Mesendoderm (in vitro differentiated cells): ENCODE results near the gene OR6X1.
A peak's percentile ranks its signal among the peaks of the same experiment; 100 is the strongest.
"Not testable (repeated sequence)": the region's sequence is repeated elsewhere in the genome, so short reads cannot be mapped to it uniquely, and the experiment has no call there.

ENCODE experiments used
- DNase-seq: peaks from one replicate; pipeline ENCODE4 v3.0.0; 2013
- H2AK5ac ChIP-seq: 2 replicates; pipeline ENCODE4 v1.6.1; 2013; ENCODE audit warnings: low read length, inconsistent platforms
- H2BK120ac ChIP-seq: 2 replicates; pipeline ENCODE4 v1.6.1; 2013; ENCODE audit warnings: low read depth, mild to moderate bottlenecking, low read length, moderate library complexity, mixed read lengths
- H2BK15ac ChIP-seq: replicated peaks from 2 replicates; pipeline ENCODE4 v1.6.1; 2013; ENCODE audit warnings: low read depth, mild to moderate bottlenecking, moderate library complexity
- H2BK5ac ChIP-seq: 2 replicates; pipeline ENCODE4 v1.6.1; 2013; ENCODE audit warnings: low read length, inconsistent platforms
- H3K18ac ChIP-seq: 2 replicates; pipeline ENCODE4 v1.6.1; 2013; ENCODE audit warnings: mild to moderate bottlenecking, low read length, mixed read lengths
- H3K23ac ChIP-seq: one replicate; pipeline ENCODE4 v1.6.1; 2013; ENCODE audit warnings: low read length
- H3K27ac ChIP-seq: 2 replicates; pipeline ENCODE4 v1.5.1; 2013; ENCODE audit warnings: low read depth, mild to moderate bottlenecking, inconsistent platforms, low read length, moderate library complexity
- H3K27me3 ChIP-seq: 2 replicates; pipeline ENCODE4 v1.6.1; 2013; ENCODE audit warnings: low read length, control low read depth, mild to moderate bottlenecking, inconsistent platforms; ENCODE audit not compliant: insufficient read depth, poor library complexity
- H3K36me3 ChIP-seq: 2 replicates; pipeline ENCODE4 v1.6.1; 2013; ENCODE audit warnings: low read length, inconsistent platforms; ENCODE audit not compliant: control insufficient read depth, insufficient read depth
- H3K4ac ChIP-seq: one replicate; pipeline ENCODE4 v1.6.1; 2013; ENCODE audit warnings: low read depth, mild to moderate bottlenecking, low read length, moderate library complexity
- H3K4me1 ChIP-seq: 2 replicates; pipeline ENCODE4 v1.6.1; 2013; ENCODE audit warnings: low read depth, low read length, inconsistent platforms; ENCODE audit not compliant: control insufficient read depth
- H3K4me2 ChIP-seq: 2 replicates; pipeline ENCODE4 v1.6.1; 2013; ENCODE audit warnings: low read length
- H3K4me3 ChIP-seq: 2 replicates; pipeline ENCODE4 v1.5.1; 2013; ENCODE audit warnings: mild to moderate bottlenecking, low read length
- H3K56ac ChIP-seq: one replicate; pipeline ENCODE4 v1.6.1; 2013; ENCODE audit warnings: low read length
- H3K79me1 ChIP-seq: 2 replicates; pipeline ENCODE4 v1.6.1; 2013; ENCODE audit warnings: low read length, inconsistent platforms
- H3K79me2 ChIP-seq: 2 replicates; pipeline ENCODE4 v1.6.1; 2013; ENCODE audit warnings: mild to moderate bottlenecking, low read length; ENCODE audit not compliant: control insufficient read depth, insufficient read depth
- H3K9ac ChIP-seq: 2 replicates; pipeline ENCODE4 v1.6.1; 2013; ENCODE audit warnings: low read length, inconsistent platforms
- H4K5ac ChIP-seq: one replicate; pipeline ENCODE4 v1.6.1; 2013; ENCODE audit warnings: low read length
- H4K8ac ChIP-seq: one replicate; pipeline ENCODE4 v1.6.1; 2013; ENCODE audit warnings: low read depth, mild to moderate bottlenecking, control low read depth, low read length, moderate library complexity
- WGBS: extraction: QIAGEN DNeasy Blood & Tissue Kit; methylation state at CpG from one replicate; pipeline ENCODE4 v1.1.7; 2013; ENCODE audit warnings: low lambda C conversion rate, missing lambda C conversion rate; ENCODE audit not compliant: insufficient coverage; ENCODE audit errors: extremely low coverage; 5-methylcytosine and 5-hydroxymethylcytosine counted together

The OR6X1 gene

DNA sequence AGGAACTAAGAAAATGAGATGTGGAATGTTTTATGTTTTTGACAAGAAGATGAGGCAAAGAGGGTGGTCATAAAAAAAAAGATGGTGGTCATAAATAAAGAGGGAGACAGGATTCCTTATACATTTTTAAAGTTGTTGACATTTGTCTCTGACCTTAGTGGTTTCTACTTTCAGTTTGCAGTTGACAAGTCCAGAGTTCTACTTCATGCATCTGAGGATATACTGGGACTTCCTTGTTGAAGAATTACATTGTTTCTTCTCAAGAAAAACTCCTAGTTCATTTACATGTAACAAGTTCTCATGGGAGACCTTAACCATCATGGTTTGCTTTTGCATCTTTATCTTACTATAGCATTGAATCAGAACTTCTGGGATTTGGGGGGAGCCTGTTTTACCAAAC lies 1.2 kb downstream of the OR6X1 start:
- no peak overlapping the region for H3K18ac ChIP-seq
- H3K4me1 ChIP-seq, result no peaks in the 10 kb centered on the region
- no peak overlapping the region for H4K5ac ChIP-seq
- H2AK5ac ChIP-seq, result no peak overlapping the region
- no peaks in the 10 kb centered on the region for H3K36me3 ChIP-seq
- no peak for DNase-seq
- H3K56ac ChIP-seq, result no peak overlapping the region
- no peaks in the 10 kb centered on the region for H3K27me3 ChIP-seq
- no peak overlapping the region for H2BK5ac ChIP-seq
- no peak overlapping the region for H4K8ac ChIP-seq
- no peak overlapping the region for H3K9ac ChIP-seq
- no peaks in the 10 kb centered on the region for H3K79me1 ChIP-seq
- H3K27ac ChIP-seq, result no peak overlapping the region
- no peak overlapping the region for H3K4me2 ChIP-seq
- H3K23ac ChIP-seq, result no peak overlapping the region
- H2BK120ac ChIP-seq, result no peak overlapping the region
- H3K4ac ChIP-seq, result no peak overlapping the region
- H3K4me3 ChIP-seq, result no peak overlapping the region
- no peak overlapping the region for H2BK15ac ChIP-seq
- no peaks in the 10 kb centered on the region for H3K79me2 ChIP-seq

DNA sequence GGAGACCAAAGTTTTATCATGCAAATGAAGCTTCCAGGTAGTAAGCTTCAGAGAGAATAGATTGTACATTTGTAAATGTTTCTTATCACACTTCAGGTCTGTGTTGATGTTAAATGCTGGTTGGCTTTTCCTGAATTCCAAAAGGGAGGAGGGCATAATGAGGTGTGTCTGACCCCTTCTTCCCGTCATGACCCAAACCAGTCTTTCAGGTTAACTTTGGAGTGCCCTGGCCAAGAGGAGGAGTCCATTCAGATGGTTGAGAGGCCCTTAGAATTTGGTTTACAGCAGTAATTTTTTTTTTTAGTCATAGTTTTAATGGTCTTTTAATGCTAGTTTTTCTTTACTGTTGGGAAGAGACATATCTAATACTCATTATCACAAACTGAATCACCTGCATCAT lies 2.5 kb downstream of the OR6X1 start:
- no peak overlapping the region for H3K9ac ChIP-seq
- no peak overlapping the region for H3K4me2 ChIP-seq
- WGBS, result no CpG with 5 or more reads among the region's 1 CpG
- H3K27ac ChIP-seq, result no peak overlapping the region
- no peaks in the 10 kb centered on the region for H3K36me3 ChIP-seq
- no peak overlapping the region for H2BK5ac ChIP-seq
- DNase-seq, result no peak
- no peak overlapping the region for H3K56ac ChIP-seq
- H3K79me2 ChIP-seq, result no peaks in the 10 kb centered on the region
- no peaks in the 10 kb centered on the region for H3K79me1 ChIP-seq
- no peak overlapping the region for H2AK5ac ChIP-seq
- no peak overlapping the region for H3K4me3 ChIP-seq
- no peak overlapping the region for H3K18ac ChIP-seq
- no peak overlapping the region for H3K4ac ChIP-seq
- no peak overlapping the region for H4K8ac ChIP-seq
- H3K23ac ChIP-seq, result no peak overlapping the region
- no peaks in the 10 kb centered on the region for H3K4me1 ChIP-seq
- H3K27me3 ChIP-seq, result no peaks in the 10 kb centered on the region
- H2BK15ac ChIP-seq, result no peak overlapping the region
- no peak overlapping the region for H2BK120ac ChIP-seq
- H4K5ac ChIP-seq, result no peak overlapping the region

DNA sequence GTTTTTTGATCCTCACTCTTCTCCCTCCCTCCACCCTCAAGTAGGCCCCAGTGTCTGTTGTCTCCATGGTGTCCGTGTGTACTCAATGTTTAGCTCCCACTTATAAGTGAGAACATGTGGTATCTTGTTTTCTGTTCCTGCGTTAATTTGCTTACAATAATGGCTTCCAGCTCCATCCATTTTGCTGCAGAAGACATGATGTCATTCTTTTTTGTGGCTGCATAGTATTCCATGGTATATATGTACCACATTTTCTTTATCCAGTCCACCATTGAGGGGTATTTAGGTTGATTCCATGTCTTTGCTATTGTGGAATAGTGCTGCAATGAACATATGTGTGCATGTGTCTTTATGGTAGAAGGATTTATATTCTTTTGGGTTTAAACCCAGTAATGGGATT lies 6.0 kb downstream of the OR6X1 start:
- WGBS, result no CpG with 5 or more reads among the region's 2 CpGs
- H4K5ac ChIP-seq, H3K27me3 ChIP-seq: not testable (repeated sequence)

DNA sequence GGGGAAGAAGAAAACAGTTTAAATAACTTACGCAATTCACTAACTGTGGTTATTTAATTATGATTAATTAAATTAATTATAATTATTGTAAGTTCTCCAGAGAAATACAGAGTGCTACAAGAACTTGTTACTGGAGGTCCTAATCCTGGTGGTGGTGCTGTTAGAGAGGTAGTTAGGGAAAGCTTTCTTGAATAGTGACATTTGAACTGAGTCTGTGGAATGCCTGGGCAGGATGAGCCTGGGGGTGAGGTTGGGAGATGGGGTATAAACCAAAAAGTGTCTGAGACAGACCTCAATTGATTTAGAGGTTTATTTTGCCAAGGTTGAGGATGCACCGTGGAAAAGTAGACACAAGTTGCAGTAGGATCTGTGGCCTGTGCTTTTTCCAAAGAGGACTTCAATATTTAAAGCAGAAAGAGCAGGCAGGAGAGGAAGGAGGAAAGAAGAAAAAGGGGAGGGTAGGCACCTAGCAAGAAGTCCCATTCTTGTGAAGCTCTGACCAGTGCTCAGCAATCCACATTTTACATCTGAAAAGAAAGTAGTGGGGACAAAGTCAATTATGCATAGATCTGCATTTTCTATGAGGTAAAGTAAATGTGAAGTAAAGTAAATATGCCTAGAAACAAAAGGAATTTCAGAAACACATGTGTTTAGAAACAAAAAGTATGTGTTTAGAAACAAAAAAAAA lies 8.4 kb downstream of the OR6X1 start:
- Histone ChIP-seq H3K18ac (peak overlapping the region; percentile 4), H3K4me1 (peaks cover 6% of the 10 kb centered on the region), H3K79me2 (peaks cover 5% of the 10 kb centered on the region), H3K9ac (no peak overlapping the region), H3K4ac (no peak overlapping the region), H4K5ac (no peak overlapping the region), H2BK120ac (no peak overlapping the region), H2BK5ac (peak overlapping the region; percentile 47), H2BK15ac (peak overlapping the region; percentile 74), H3K27me3 (no peaks in the 10 kb centered on the region), H3K56ac (peak overlapping the region; percentile 80), H3K27ac (peak overlapping the region; percentile 2), H4K8ac (no peak overlapping the region), H2AK5ac (no peak overlapping the region), H3K4me3 (no peak overlapping the region), H3K36me3 (no peaks in the 10 kb centered on the region), H3K4me2 (no peak overlapping the region), H3K23ac (no peak overlapping the region), H3K79me1 (peaks cover 2% of the 10 kb centered on the region)
- DNase-seq, result peak; percentile 73
- WGBS, result no CpG with 5 or more reads among the region's 2 CpGs

More for the DNA sequence above, 6.0 kb downstream of the OR6X1 start:
- H2BK120ac ChIP-seq, H3K4ac ChIP-seq, H3K79me2 ChIP-seq, H3K4me2 ChIP-seq, H2BK5ac ChIP-seq, H3K36me3 ChIP-seq, H3K23ac ChIP-seq, H2BK15ac ChIP-seq, H3K79me1 ChIP-seq, H3K9ac ChIP-seq, H3K4me3 ChIP-seq, H3K4me1 ChIP-seq, H3K56ac ChIP-seq, H3K27ac ChIP-seq, DNase-seq, H4K8ac ChIP-seq, H2AK5ac ChIP-seq, H3K18ac ChIP-seq: not testable (repeated sequence)

DNA sequence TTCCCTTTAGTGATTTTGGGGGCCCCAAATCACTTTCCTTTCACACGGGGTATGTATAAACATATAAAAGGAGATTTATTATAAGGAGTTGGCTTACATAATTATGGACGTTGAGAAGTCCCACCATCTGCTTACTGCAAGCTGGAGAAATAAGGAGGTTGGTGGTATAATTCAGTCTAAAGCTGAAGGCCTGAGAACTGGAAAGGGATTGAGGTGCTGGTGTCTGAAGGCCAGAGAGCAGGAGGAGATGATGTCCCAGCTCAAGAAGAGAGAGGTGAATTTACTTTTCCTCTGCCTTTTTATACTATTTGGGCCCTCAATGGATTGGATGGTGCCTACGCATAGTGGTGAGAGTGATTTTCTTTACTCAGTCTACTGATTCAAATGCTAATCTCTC lies 11.6 kb downstream of the OR6X1 start:
- peak overlapping the region; percentile 92 for H2BK120ac ChIP-seq
- H3K18ac ChIP-seq, result peak overlapping the region; percentile 86
- H2BK5ac ChIP-seq, result peak overlapping the region; percentile 98
- peak; percentile 58 for DNase-seq
- WGBS, result no CpG with 5 or more reads among the region's 3 CpGs
- H3K9ac ChIP-seq, result peak overlapping the region; percentile 67
- no peak overlapping the region for H4K8ac ChIP-seq
- H3K4me1 ChIP-seq, result peaks cover 6% of the 10 kb centered on the region
- H3K79me1 ChIP-seq, result peaks cover 10% of the 10 kb centered on the region
- no peak overlapping the region for H3K4me3 ChIP-seq
- peak overlapping the region; percentile 95 for H3K27ac ChIP-seq
- peaks cover 7% of the 10 kb centered on the region for H3K36me3 ChIP-seq
- peak overlapping the region; percentile 22 for H3K4me2 ChIP-seq
- no peaks in the 10 kb centered on the region for H3K27me3 ChIP-seq
- peak overlapping the region; percentile 94 for H2BK15ac ChIP-seq
- H3K79me2 ChIP-seq, result peaks cover 37% of the 10 kb centered on the region
- peak overlapping the region; percentile 73 for H4K5ac ChIP-seq
- no peak overlapping the region for H2AK5ac ChIP-seq
- peak overlapping the region; percentile 87 for H3K56ac ChIP-seq
- no peak overlapping the region for H3K23ac ChIP-seq
- H3K4ac ChIP-seq, result peak overlapping the region; percentile 97
